ENCODE results near the gene UBE2V1. TPM values are rescaled to one million over a fixed set of nuclear protein-coding genes. Genes with fewer than 3 reads are reported as not detected.
A peak's percentile ranks its signal among the peaks of the same experiment; 100 is the strongest.

The UBE2V1 gene
- total RNA-seq, 1 experiment from 2014 or later, result 212 TPM

DNA sequence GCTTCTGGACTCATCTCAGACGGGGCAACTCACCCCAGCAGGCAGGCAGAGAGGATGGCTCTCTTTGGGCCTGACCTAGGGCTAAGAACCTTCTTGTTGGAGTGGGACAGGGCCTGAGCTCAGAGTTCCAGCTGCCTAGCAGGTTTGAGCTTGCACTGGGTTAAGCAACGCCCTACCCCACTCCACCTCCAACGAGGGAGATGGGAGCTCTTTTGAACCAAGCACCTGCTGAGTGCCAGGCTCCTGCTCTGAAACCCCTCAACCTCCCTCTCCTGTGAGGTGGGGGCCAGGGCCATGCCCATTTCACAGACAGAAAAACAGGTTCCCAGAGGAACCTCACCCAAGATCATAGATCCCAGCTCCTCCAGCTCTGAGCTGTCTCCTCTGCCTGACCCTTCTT is 75.8 kb downstream of the UBE2V1 start:
- no peaks in the 10 kb centered on the region for H3K9me3 Mint-ChIP-seq (ENCODE audit: low read depth, unreplicated experiment)
- no peak for DNase-seq
- H3K27ac Mint-ChIP-seq (ENCODE audit: unreplicated experiment), result no peak overlapping the region

GRCh38 chr20:50036703-50037102 is 76.2 kb downstream of the UBE2V1 start:
- BruUV-seq (replicated peaks), result no TSS peak
- H3K27ac Mint-ChIP-seq (ENCODE audit: unreplicated experiment), result no peak overlapping the region
- H3K4me3 Mint-ChIP-seq (ENCODE audit: low read depth, unreplicated experiment), result no peak overlapping the region
- H3K36me3 Mint-ChIP-seq (ENCODE audit: insufficient read depth, unreplicated experiment), result peaks cover 6% of the 10 kb centered on the region
- peaks cover 48% of the 10 kb centered on the region for H3K4me1 Mint-ChIP-seq (ENCODE audit: low read depth, unreplicated experiment)
- peaks cover 13% of the 10 kb centered on the region for H3K27me3 Mint-ChIP-seq (ENCODE audit: unreplicated experiment)
- DNase-seq, result no peak
- no peak for TF ChIP-seq CTCF (IDR thresholded peaks at IDR 0.05; ENCODE audit: unreplicated experiment)
- CTCF ChIA-PET, result interaction anchor here (0.5 to 2.3 kb wide), 4 partner anchors 33 to 123 kb away, joined by 3 to 6 read pairs (median 4); no protein-coding TSS in a partner anchor
- no peaks in the 10 kb centered on the region for H3K9me3 Mint-ChIP-seq (ENCODE audit: low read depth, unreplicated experiment)
- intact Hi-C loops (cut with micrococcal nuclease; ENCODE audit: unreplicated experiment), result no loop called here

More for the DNA sequence above, 75.8 kb downstream of the UBE2V1 start:
- CTCF ChIA-PET, result interaction anchor here (0.5 to 2.3 kb wide), 6 partner anchors 13 to 123 kb away, joined by 3 to 6 read pairs (median 3); no protein-coding TSS in a partner anchor
- intact Hi-C loops (cut with micrococcal nuclease; ENCODE audit: unreplicated experiment), result no loop called here
- no TSS peak for BruUV-seq (replicated peaks)
- TF ChIP-seq CTCF (IDR thresholded peaks at IDR 0.05; ENCODE audit: unreplicated experiment), result no peak
- Mint-ChIP-seq H3K4me1 (ENCODE audit: low read depth, unreplicated experiment) (peaks cover 48% of the 10 kb centered on the region), H3K36me3 (ENCODE audit: insufficient read depth, unreplicated experiment) (peaks cover 6% of the 10 kb centered on the region), H3K4me3 (ENCODE audit: low read depth, unreplicated experiment) (no peak overlapping the region), H3K27me3 (ENCODE audit: unreplicated experiment) (peaks cover 13% of the 10 kb centered on the region)

- no TSS peak for BruUV-seq (replicated peaks)
- H3K4me3 Mint-ChIP-seq (ENCODE audit: low read depth, unreplicated experiment), result no peak overlapping the region
- peaks cover 64% of the 10 kb centered on the region for H3K4me1 Mint-ChIP-seq (ENCODE audit: low read depth, unreplicated experiment)
- peaks cover 13% of the 10 kb centered on the region for H3K27me3 Mint-ChIP-seq (ENCODE audit: unreplicated experiment)
- peak; percentile 54 for DNase-seq
- H3K27ac Mint-ChIP-seq (ENCODE audit: unreplicated experiment), result peak overlapping the region; percentile 57
- CTCF ChIA-PET, result interaction anchor here (0.8 to 1.0 kb wide), 2 partner anchors 79 to 118 kb away, joined by 3 to 4 read pairs; no protein-coding TSS in a partner anchor
- intact Hi-C loops (cut with micrococcal nuclease; ENCODE audit: unreplicated experiment), result no loop called here
- no peaks in the 10 kb centered on the region for H3K9me3 Mint-ChIP-seq (ENCODE audit: low read depth, unreplicated experiment)
- TF ChIP-seq CTCF (IDR thresholded peaks at IDR 0.05; ENCODE audit: unreplicated experiment), result no peak
- H3K36me3 Mint-ChIP-seq (ENCODE audit: insufficient read depth, unreplicated experiment), result peaks cover 11% of the 10 kb centered on the region
Observed at GRCh38 chr20:50034567-50035180, 78.3 kb downstream of the UBE2V1 start.

DNA sequence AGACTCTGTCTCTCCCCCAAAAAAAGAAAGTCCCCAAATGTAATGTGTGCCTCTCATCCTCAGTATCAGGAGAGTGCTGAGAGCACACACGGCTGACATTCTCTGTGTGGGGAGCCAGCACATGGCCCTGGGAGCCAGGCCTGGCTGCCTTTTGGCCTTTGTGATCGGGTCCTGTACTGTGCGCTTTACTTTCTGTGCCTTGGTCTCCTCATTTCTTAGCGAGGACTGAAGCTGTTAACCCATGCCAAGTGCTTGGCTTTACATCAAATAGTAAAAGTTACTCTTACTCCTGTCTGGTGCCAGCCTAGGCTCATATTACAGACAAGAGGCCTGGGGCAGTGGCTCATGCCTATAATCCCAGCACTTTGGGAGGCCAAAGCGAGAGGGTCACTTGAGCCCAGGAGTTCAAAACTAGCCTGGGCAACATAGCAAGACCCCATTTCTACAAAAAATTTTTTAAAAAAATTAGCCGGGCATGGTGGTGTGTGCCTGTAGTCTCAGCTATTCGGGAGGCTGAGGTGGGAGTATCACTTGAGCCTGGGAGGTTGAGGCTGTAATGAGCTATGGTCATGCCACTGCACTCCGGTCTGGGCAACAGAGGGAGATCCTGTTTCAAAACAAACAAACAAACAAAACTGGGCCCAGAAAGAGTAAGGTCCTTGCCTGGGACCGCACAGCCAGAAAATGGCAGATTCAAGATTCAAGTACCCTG is 79.8 kb downstream of the UBE2V1 start:
- TF ChIP-seq CTCF (IDR thresholded peaks at IDR 0.05; ENCODE audit: unreplicated experiment), result no peak
- Mint-ChIP-seq H3K4me3 (ENCODE audit: low read depth, unreplicated experiment) (no peak overlapping the region), H3K27ac (ENCODE audit: unreplicated experiment) (no peak overlapping the region), H3K9me3 (ENCODE audit: low read depth, unreplicated experiment) (no peaks in the 10 kb centered on the region), H3K27me3 (ENCODE audit: unreplicated experiment) (peaks cover 9% of the 10 kb centered on the region), H3K4me1 (ENCODE audit: low read depth, unreplicated experiment) (peaks cover 64% of the 10 kb centered on the region), H3K36me3 (ENCODE audit: insufficient read depth, unreplicated experiment) (peaks cover 17% of the 10 kb centered on the region)
- DNase-seq, result no peak
- intact Hi-C loops (cut with micrococcal nuclease; ENCODE audit: unreplicated experiment), result no loop called here
- CTCF ChIA-PET, result no interaction called here
- BruUV-seq (replicated peaks), result no TSS peak

Other genes starting within 250 kb of the UBE2V1 start
- gene SPATA2, start 197.6 kb downstream of the UBE2V1 start, total RNA-seq (2022), result 16.0 and 16.6 TPM in 2 replicates
- gene RNF114, start 176.8 kb downstream of the UBE2V1 start, total RNA-seq (2022), result 72.3 and 93.9 TPM in 2 replicates
- gene SNAI1, start 130.2 kb downstream of the UBE2V1 start, total RNA-seq (2022), result 0.81 and 0.90 TPM in 2 replicates
- gene PEDS1, start 40.6 kb upstream of the UBE2V1 start, total RNA-seq (2022), result 36.0 and 37.5 TPM in 2 replicates
- 137 and 147 TPM in 2 replicates for gene CEBPB, start 77.7 kb upstream of the UBE2V1 start, total RNA-seq (2022)